GM12878 (cell line): ENCODE data around the gene PGF. TPM values are rescaled to one million over a fixed set of nuclear protein-coding genes. Genes with fewer than 3 reads are reported as not detected.
A peak's percentile ranks its signal among the peaks of the same experiment; 100 is the strongest.

ENCODE experiments used
- ATAC-seq: fragments of 200-7000 bp; cut with Tn5 transposase; 3 replicates; pipeline ENCODE4 v1.9.1; 2020; ENCODE audit warnings: mild to moderate bottlenecking, moderate library complexity
- BruUV-seq: library from RNA; stranded (reverse); fragments of 400-500 nt; replicated peaks from 2 replicates; lab custom pipeline; 2021; lab: Mats Ljungman, UMichigan
- CTCF ChIA-PET: fragments of 300-600 bp; sonication (Branson Sonifier 250); formaldehyde crosslinking; extraction: SDS; loops from one replicate; lab custom pipeline; 2021; ENCODE audit warnings: inconsistent platforms; lab: Yijun Ruan, JAX
- POLR2A ChIA-PET: fragments of 350-600 bp; formaldehyde crosslinking; extraction: SDS; loops from one replicate; lab custom pipeline; 2021; ENCODE audit warnings: inconsistent platforms; lab: Charles Lee
- RAD21 ChIA-PET: fragments of 300-600 bp; sonication (Branson Sonifier 250); formaldehyde crosslinking; loops from one replicate; lab custom pipeline; 2023; ENCODE audit warnings: antibody characterized with exemption; ENCODE audit not compliant: unreplicated experiment; lab: Charles Lee
- SMC1A ChIA-PET: fragments of 300-600 bp; sonication (Branson Sonifier 250); formaldehyde crosslinking; loops from one replicate; lab custom pipeline; 2023; ENCODE audit not compliant: unreplicated experiment, uncharacterized antibody; lab: Charles Lee
- DNase-seq: peaks from one replicate; pipeline ENCODE4 v3.0.0-alpha.2; 2011; ENCODE audit warnings: low read depth, low spot score
- FAIRE-seq: peaks from 3 replicates; lab custom pipeline; 2011; peaks lifted over from hg19 to GRCh38; lab: Jason Lieb, UNC
- H2AFZ ChIP-seq: 2 replicates; pipeline ENCODE4 v1.6.0; 2011; ENCODE audit warnings: low read depth, low read length, control low read depth; ENCODE audit not compliant: control insufficient read depth
- H3K27ac ChIP-seq: 2 replicates; pipeline ENCODE4 v1.5.1; 2011; ENCODE audit warnings: control low read depth; ENCODE audit not compliant: control insufficient read depth, insufficient read depth
- H3K27me3 ChIP-seq, 2 experiments: replicated peaks in 1 of 2; 2 replicates each; pipeline versions ENCODE4 v1.6.0 to v1.6.1; 2011; ENCODE audit warnings: low read length in 1 of 2; ENCODE audit not compliant: control insufficient read depth in 2 of 2, insufficient read depth in 2 of 2
- H3K36me3 ChIP-seq, 2 experiments: 2 replicates each; pipeline ENCODE4 v1.5.1; 2011; ENCODE audit warnings: low read length in 1 of 2; ENCODE audit not compliant: control insufficient read depth in 2 of 2, insufficient read depth in 2 of 2
- H3K4me1 ChIP-seq: 2 replicates; pipeline ENCODE4 v1.6.1; 2011; ENCODE audit warnings: mild to moderate bottlenecking, low read length, moderate library complexity, mixed read lengths; ENCODE audit not compliant: control insufficient read depth, insufficient read depth
- H3K4me2 ChIP-seq: 2 replicates; pipeline ENCODE4 v1.6.0; 2011; ENCODE audit warnings: control low read depth; ENCODE audit not compliant: control insufficient read depth, insufficient read depth
- H3K4me3 ChIP-seq: fragments of 200-600 bp; sonication (generic); 2 replicates; pipeline ENCODE4 v1.5.1; 2016
- H3K79me2 ChIP-seq: 2 replicates; pipeline ENCODE4 v1.6.0; 2011; ENCODE audit warnings: low read length; ENCODE audit not compliant: control insufficient read depth, insufficient read depth
- H3K9ac ChIP-seq: 2 replicates; pipeline ENCODE4 v1.8.0; 2011; ENCODE audit warnings: low read length, control low read depth, mixed read lengths; ENCODE audit not compliant: control insufficient read depth, insufficient read depth
- H3K9me3 ChIP-seq: replicated peaks from 3 replicates; pipeline ENCODE4 v1.5.1; 2011; ENCODE audit warnings: mild to moderate bottlenecking, low read length; ENCODE audit not compliant: control insufficient read depth, insufficient read depth
- H4K20me1 ChIP-seq: 2 replicates; pipeline ENCODE4 v1.6.0; 2011; ENCODE audit not compliant: control insufficient read depth, insufficient read depth
- BHLHE40 ChIP-seq, 2 experiments: fragments of 450-650 bp in 1 of 2; IDR thresholded peaks; 2 replicates each; pipeline ENCODE4 v1.6.1; 2011 to 2017; ENCODE audit warnings: low read depth in 2 of 2, borderline replicate concordance in 1 of 2, improper control_type of control experiment in 1 of 2, low read length in 1 of 2, mild to moderate bottlenecking in 1 of 2
- CTCF ChIP-seq, 3 experiments: IDR thresholded peaks in 2 of 3; conservative IDR thresholded peaks in 1 of 3; 2 replicates each; pipeline ENCODE4 v1.5.1; 2011; ENCODE audit warnings: low read depth in 3 of 3, low read length in 3 of 3, mild to moderate bottlenecking in 3 of 3, control low read depth in 2 of 3, moderate library complexity in 2 of 3, inconsistent platforms in 1 of 3, mixed read lengths in 1 of 3; ENCODE audit not compliant: control insufficient read depth in 2 of 3, insufficient read depth in 1 of 3; ENCODE audit errors: extremely low read depth in 1 of 3
- EED ChIP-seq: sonication (generic); IDR thresholded peaks from 2 replicates; pipeline ENCODE4 v1.6.1; 2016; ENCODE audit warnings: antibody characterized with exemption, low read depth
- HCFC1 ChIP-seq: fragments of 150-350 bp; IDR thresholded peaks from 2 replicates; pipeline ENCODE4 v1.6.1; 2014; ENCODE audit warnings: low read length
- HDAC2 ChIP-seq: fragments of 200-600 bp; sonication (generic); IDR thresholded peaks from 2 replicates; pipeline ENCODE4 v1.6.1; 2017
- IKZF1 ChIP-seq: fragments of 450-650 bp; conservative IDR thresholded peaks from 2 replicates; pipeline ENCODE4 v1.6.1; 2017; ENCODE audit warnings: antibody characterized with exemption, mild to moderate bottlenecking
- MEF2A ChIP-seq: IDR thresholded peaks from 2 replicates; pipeline ENCODE4 v1.6.1; 2011; ENCODE audit warnings: low read depth, mild to moderate bottlenecking, low read length, moderate library complexity; ENCODE audit not compliant: insufficient read depth
- MXI1 ChIP-seq: fragments of 150-350 bp; IDR thresholded peaks from 2 replicates; pipeline ENCODE4 v1.6.1; 2011; ENCODE audit warnings: low read depth, mild to moderate bottlenecking, inconsistent platforms, low read length, improper control_type of control experiment
- NR2F1 ChIP-seq: fragments of 450-650 bp; conservative IDR thresholded peaks from 2 replicates; pipeline ENCODE4 v1.6.1; 2017; ENCODE audit warnings: mild to moderate bottlenecking
- RAD21 ChIP-seq: IDR thresholded peaks from 2 replicates; pipeline ENCODE4 v1.6.1; 2011; ENCODE audit warnings: mild to moderate bottlenecking, low read depth, low read length, moderate library complexity; ENCODE audit not compliant: insufficient read depth
- SMC3 ChIP-seq: IDR thresholded peaks from 2 replicates; pipeline ENCODE4 v1.6.1; 2011; ENCODE audit warnings: low read length, improper control_type of control experiment, borderline replicate concordance
- SPI1 ChIP-seq: IDR thresholded peaks from 2 replicates; pipeline ENCODE4 v1.6.1; 2011; ENCODE audit warnings: low read depth, mild to moderate bottlenecking, low read length, moderate library complexity, borderline replicate concordance; ENCODE audit not compliant: insufficient read depth
- SREBF2 ChIP-seq: IDR thresholded peaks from 2 replicates; pipeline ENCODE4 v1.6.1; 2012; ENCODE audit warnings: mild to moderate bottlenecking, low read length
- STAT1 ChIP-seq: fragments of 450-650 bp; conservative IDR thresholded peaks from 2 replicates; pipeline ENCODE4 v1.6.1; 2014; ENCODE audit warnings: antibody characterized with exemption, mild to moderate bottlenecking
- USF1 ChIP-seq: IDR thresholded peaks from 2 replicates; pipeline ENCODE4 v1.6.1; 2011; ENCODE audit warnings: borderline replicate concordance, low read depth, mild to moderate bottlenecking, moderate library complexity, mixed read lengths, low read length; ENCODE audit not compliant: insufficient read depth; ENCODE audit errors: extremely low read length
- ZNF217 ChIP-seq: fragments of 450-650 bp; IDR thresholded peaks from 2 replicates; pipeline ENCODE4 v1.6.1; 2017; ENCODE audit warnings: antibody characterized with exemption, mild to moderate bottlenecking
- ZNF622 ChIP-seq: fragments of 450-650 bp; IDR thresholded peaks from 2 replicates; pipeline ENCODE4 v1.6.1; 2017; ENCODE audit warnings: mild to moderate bottlenecking, inconsistent platforms
- WGBS: methylation state at CpG from one replicate; pipeline ENCODE4 v1.1.6; 2016; ENCODE audit warnings: low lambda C conversion rate; ENCODE audit not compliant: insufficient replicate concordance, insufficient coverage; ENCODE audit errors: missing lambda C conversion rate; 5-methylcytosine and 5-hydroxymethylcytosine counted together
- in situ Hi-C: fragments of 300-500 bp; cut with MboI; formaldehyde crosslinking; loops from 9 replicates; pipeline ENCODE4 v1.14.3; 2018; ENCODE audit warnings: mixed read lengths
- intact Hi-C: fragments of 100-400 bp; cut with micrococcal nuclease; formaldehyde crosslinking; loops from one replicate; pipeline ENCODE4 v1.14.2; 2022; ENCODE audit not compliant: unreplicated experiment
- polyA plus RNA-seq, 11 experiments: library from polyadenylated mRNA; depleted of rRNA in 4 of 11; unstranded in 6 of 11; stranded (reverse) in 5 of 11; fragments of >200 nt; fragmentation: Nextera tagmentation in 4 of 11; fragmentation: Illumina TruSeq in 1 of 11; extraction: Ambion mirVana in 4 of 11; extraction: Trizol in 1 of 11; gene quantifications; 1 replicate in 1 of 11; 2 replicates in 10 of 11; pipeline versions ENCODE4 v1.2.1 to v1.2.3, GENCODE V29; 2011 to 2016; ENCODE audit warnings: inconsistent platforms in 2 of 11, missing spikeins in 2 of 11, low read depth in 1 of 11
- total RNA-seq, 4 experiments: library from RNA; depleted of rRNA in 3 of 4; stranded (reverse); fragments of >200 nt in 3 of 4; fragmentation: Illumina TruSeq in 1 of 4; extraction: Trizol in 1 of 4; gene quantifications; 2 replicates each; pipeline versions ENCODE4 v1.2.1 to v1.2.3, GENCODE V29; 2013 to 2021
- TF ChIP-seq, protein P1 (sequence below): IDR thresholded peaks from 2 replicates; pipeline ENCODE4 v1.6.1; 2011; ENCODE audit warnings: borderline replicate concordance, low read depth, mild to moderate bottlenecking, moderate library complexity, low read length; ENCODE audit not compliant: insufficient read depth, poor library complexity, severe bottlenecking

Gene PGF
- total and polyA plus RNA-seq, 10 of the 15 experiments (the other 5 are each of a cell fraction or from before 2014, with no cell fraction given), result 0.11 to 5.5 (median 0.63) TPM

GRCh38 chr14:74945261-74945851, 10.0 kb downstream of the PGF start:
- no peak overlapping the region for H3K9ac ChIP-seq
- H3K4me3 ChIP-seq, result no peak overlapping the region
- TF ChIP-seq RAD21 (no peak), MXI1 (no peak), NR2F1 (0 out of 2 replicates have a peak, but pooled peaks have one; percentile 44), HDAC2 (no peak), ZNF217 (no peak), SREBF2 (no peak), MEF2A (no peak), SPI1 (no peak), STAT1 (no peak), BHLHE40 (IDR thresholded peaks at IDR 0.05; ENCODE audit: borderline replicate concordance in 1 of 2, low read depth in 2 of 2, low read length in 1 of 2) (peak in 1 of 2 experiments; percentile 54; a peak in 2 of 4 replicates), EED (0 out of 2 replicates have a peak, but pooled peaks have one; percentile 29), USF1 (no peak), HCFC1 (no peak), SMC3 (no peak), ZNF622 (no peak), IKZF1 (peak; percentile 33), CTCF (IDR thresholded peaks at IDR 0.05 in 2 of 3, conservative IDR thresholded peaks at IDR 0.05 in 1 of 3; ENCODE audit: control insufficient read depth in 2 of 3, extremely low read depth in 1 of 3, insufficient read depth in 1 of 3, low read depth in 3 of 3, low read length in 3 of 3) (peak; percentile 19 to 59 (median 52); a peak in 5 of 6 replicates)
- TF ChIP-seq, protein P1, sequence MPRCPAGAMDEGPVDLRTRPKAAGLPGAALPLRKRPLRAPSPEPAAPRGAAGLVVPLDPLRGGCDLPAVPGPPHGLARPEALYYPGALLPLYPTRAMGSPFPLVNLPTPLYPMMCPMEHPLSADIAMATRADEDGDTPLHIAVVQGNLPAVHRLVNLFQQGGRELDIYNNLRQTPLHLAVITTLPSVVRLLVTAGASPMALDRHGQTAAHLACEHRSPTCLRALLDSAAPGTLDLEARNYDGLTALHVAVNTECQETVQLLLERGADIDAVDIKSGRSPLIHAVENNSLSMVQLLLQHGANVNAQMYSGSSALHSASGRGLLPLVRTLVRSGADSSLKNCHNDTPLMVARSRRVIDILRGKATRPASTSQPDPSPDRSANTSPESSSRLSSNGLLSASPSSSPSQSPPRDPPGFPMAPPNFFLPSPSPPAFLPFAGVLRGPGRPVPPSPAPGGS, result no peak
- POLR2A ChIA-PET, result no interaction called here
- no peaks in the 10 kb centered on the region for H4K20me1 ChIP-seq
- in situ Hi-C loops (no loop called here), intact Hi-C loops (loop anchor here (10.0 kb wide), 1 partner anchor 359 kb away; no protein-coding TSS in a partner anchor)
- H3K4me2 ChIP-seq, result no peak overlapping the region
- BruUV-seq, result no TSS peak
- H3K79me2 ChIP-seq, result no peaks in the 10 kb centered on the region
- no peak for DNase-seq
- RAD21 ChIA-PET, result interaction anchor here (0.7 to 2.0 kb wide), 8 partner anchors 10 to 145 kb away, joined by 3 to 6 read pairs (median 4); partner anchors contain the start of gene PGF
- no peak overlapping the region for H2AFZ ChIP-seq
- ATAC-seq, result no peak
- H3K9me3 ChIP-seq, result no peaks in the 10 kb centered on the region
- no peak for FAIRE-seq
- H3K27ac ChIP-seq, result no peak overlapping the region
- no peaks in the 10 kb centered on the region for H3K36me3 ChIP-seq
- SMC1A ChIA-PET, result interaction anchor here (1.0 to 6.1 kb wide), 4 partner anchors 84 to 359 kb away, joined by 3 to 32 read pairs (median 6); no protein-coding TSS in a partner anchor
- H3K27me3 ChIP-seq, result no peaks in the 10 kb centered on the region
- H3K4me1 ChIP-seq, result peaks cover 30% of the 10 kb centered on the region
- WGBS, result 70% methylated on average over 17 of the region's 17 CpGs
- CTCF ChIA-PET, result interaction anchor here (0.7 to 9.1 kb wide), 34 partner anchors 9 to 359 kb away, joined by 3 to 129 read pairs (median 5); partner anchors contain the start of genes EIF2B2 and ZC2HC1C
